DOHH2 (cell line): ENCODE data around the gene METTL23.
A peak's percentile ranks its signal among the peaks of the same experiment; 100 is the strongest.
"Not testable (repeated sequence)": the region's sequence is repeated elsewhere in the genome, so short reads cannot be mapped to it uniquely, and the experiment has no call there.

Experiments used
- H3F3A ChIP-seq: fragments of 200-600 bp; sonication (generic), shearing (Covaris generic); 2 replicates; pipeline ENCODE4 v1.6.0; 2016; ENCODE audit warnings: antibody characterized with exemption, mild to moderate bottlenecking; ENCODE audit not compliant: control insufficient read depth, insufficient read depth
- H3K27ac ChIP-seq: fragments of 200-600 bp; sonication (generic); 2 replicates; pipeline ENCODE4 v1.5.1; 2014; ENCODE audit warnings: low read depth, mild to moderate bottlenecking, low read length, moderate library complexity
- H3K27me3 ChIP-seq: fragments of 200-600 bp; sonication (generic); 2 replicates; pipeline ENCODE4 v1.6.1; 2014; ENCODE audit warnings: mild to moderate bottlenecking, low read length, mixed read lengths; ENCODE audit not compliant: control insufficient read depth
- H3K36me3 ChIP-seq: fragments of 200-600 bp; sonication (generic); 2 replicates; pipeline ENCODE4 v1.6.1; 2014; ENCODE audit warnings: mild to moderate bottlenecking, low read length, moderate library complexity, mixed read lengths; ENCODE audit not compliant: control insufficient read depth
- H3K4me1 ChIP-seq: fragments of 200-600 bp; sonication (generic); 2 replicates; pipeline ENCODE4 v1.6.1; 2014; ENCODE audit warnings: mild to moderate bottlenecking, low read length, mixed read lengths; ENCODE audit not compliant: control insufficient read depth
- H3K4me2 ChIP-seq: fragments of 200-600 bp; sonication (generic); 2 replicates; pipeline ENCODE4 v1.6.0; 2014; ENCODE audit warnings: mild to moderate bottlenecking, low read length, moderate library complexity
- H3K4me3 ChIP-seq: fragments of 200-600 bp; sonication (generic); 2 replicates; pipeline ENCODE4 v1.5.1; 2014; ENCODE audit warnings: mild to moderate bottlenecking, low read length, mixed read lengths
- H3K79me2 ChIP-seq: fragments of 200-600 bp; sonication (generic); 2 replicates; pipeline ENCODE4 v1.6.1; 2014; ENCODE audit warnings: mild to moderate bottlenecking, low read length, mixed read lengths; ENCODE audit not compliant: control insufficient read depth
- H3K9me2 ChIP-seq: fragments of 200-600 bp; sonication (generic); replicated peaks from 2 replicates; pipeline ENCODE4 v1.6.1; 2014; ENCODE audit warnings: mild to moderate bottlenecking, low read length, mixed read lengths; ENCODE audit not compliant: control insufficient read depth
- H3K9me3 ChIP-seq: fragments of 200-600 bp; sonication (generic); 2 replicates; pipeline ENCODE4 v1.6.1; 2014; ENCODE audit warnings: antibody characterized with exemption, low read length, mixed read lengths; ENCODE audit not compliant: control insufficient read depth, insufficient read depth
- H4K20me1 ChIP-seq: fragments of 200-600 bp; sonication (generic); 2 replicates; pipeline ENCODE4 v1.6.0; 2014; ENCODE audit warnings: low read depth, mild to moderate bottlenecking, antibody characterized with exemption, low read length, moderate library complexity; ENCODE audit not compliant: control insufficient read depth, insufficient read depth
- CTCF ChIP-seq: fragments of 200-600 bp; sonication (generic); IDR thresholded peaks from one replicate; pipeline ENCODE4 v1.5.1; 2014; ENCODE audit warnings: antibody characterized with exemption, mild to moderate bottlenecking, low read depth, low read length; ENCODE audit not compliant: poor library complexity, severe bottlenecking
- EZH2phosphoT487 ChIP-seq: fragments of 200-600 bp; sonication (generic); IDR thresholded peaks from 2 replicates; pipeline ENCODE4 v1.6.1; 2017; ENCODE audit warnings: borderline replicate concordance, mild to moderate bottlenecking, antibody characterized with exemption, low read length, moderate library complexity, mixed read lengths

METTL23 gene

GRCh38 chr17:76737676-76738467, 11.2 kb downstream of the METTL23 start, which contains the start of gene MFSD11:
Gene MFSD11 (plus strand): TSS chr17:76738119. CDS start chr17:76738353, 234 bp downstream.
- TF ChIP-seq EZH2phosphoT487 (no peak), CTCF (no peak)
- peaks cover 62% of the 10 kb centered on the region for H3K79me2 ChIP-seq
- H3K4me1 ChIP-seq = peaks cover 34% of the 10 kb centered on the region
- H3K9me3 ChIP-seq = no peaks in the 10 kb centered on the region
- peak within 1 kb of the TSS; percentile 67 for H3K4me2 ChIP-seq
- peaks cover 58% of the 10 kb centered on the region for H3K36me3 ChIP-seq
- peak within 1 kb of the TSS; percentile 89 for H3K4me3 ChIP-seq
- H3K9me2 ChIP-seq = no peaks in the 10 kb centered on the region
- peak within 1 kb of the TSS; percentile 93 for H3K27ac ChIP-seq
- H4K20me1 ChIP-seq = peaks cover 28% of the 10 kb centered on the region
- peaks cover 38% of the 10 kb centered on the region for H3F3A ChIP-seq
- H3K27me3 ChIP-seq = no peaks in the 10 kb centered on the region

- Histone ChIP-seq H3K36me3 (peaks cover 54% of the 10 kb centered on the region), H3K4me3 (peak overlapping the region; percentile 84)
These were observed 11.8 kb downstream of the METTL23 start for GRCh38 chr17:76738468-76738850.

GRCh38 chr17:76739568-76740115, 13.0 kb downstream of the METTL23 start:
- Histone ChIP-seq H3K4me3 (peak overlapping the region; percentile 84; the same call in 1 of the 2 replicates), H3K36me3 (peaks cover 51% of the 10 kb centered on the region), H4K20me1 (peaks cover 14% of the 10 kb centered on the region), H3F3A (peaks cover 20% of the 10 kb centered on the region), H3K4me1 (peaks cover 16% of the 10 kb centered on the region), H3K79me2 (peaks cover 44% of the 10 kb centered on the region), H3K4me2 (peak overlapping the region; percentile 67)
- H3K27me3 ChIP-seq, H3K9me3 ChIP-seq, H3K9me2 ChIP-seq, H3K27ac ChIP-seq: not testable (repeated sequence)

More at GRCh38 chr17:76738468-76738850, 11.8 kb downstream of the METTL23 start:
- Histone ChIP-seq H4K20me1 (peaks cover 26% of the 10 kb centered on the region), H3K9me2 (no peaks in the 10 kb centered on the region), H3K27me3 (no peaks in the 10 kb centered on the region), H3K4me1 (peaks cover 28% of the 10 kb centered on the region), H3K9me3 (no peaks in the 10 kb centered on the region), H3K79me2 (peaks cover 56% of the 10 kb centered on the region), H3K4me2 (peak overlapping the region; percentile 67), H3K27ac (peak overlapping the region; percentile 88; the same call in 1 of the 2 replicates), H3F3A (peaks cover 32% of the 10 kb centered on the region)
- TF ChIP-seq CTCF (no peak), EZH2phosphoT487 (no peak)
